ENCODE data around the gene FTO. TPM values are rescaled to one million over a fixed set of nuclear protein-coding genes. Genes with fewer than 3 reads are reported as not detected.

The FTO gene
- total RNA-seq, 1 experiment from 2014 or later, result 57.4 TPM

GRCh38 chr16:53803998-53804397 is 100.0 kb downstream of the FTO start:
- ChIA-PET CTCF (no interaction called here), POLR2A (no interaction called here)
- H3K4me1 Mint-ChIP-seq, result peaks cover 46% of the 10 kb centered on the region

More at GRCh38 chr16:53803998-53804397, 100.0 kb downstream of the FTO start:
- H3K4me3 Mint-ChIP-seq, result no peak overlapping the region
- ATAC-seq (peak; percentile 44), DNase-seq (ENCODE audit: low spot score) (no peak)
- 0 out of 2 replicates have a peak, but pooled peaks cover 6% of the 10 kb centered on the region for H3K36me3 Mint-ChIP-seq
- no peaks in the 10 kb centered on the region for H3K27me3 Mint-ChIP-seq (ENCODE audit: low read depth)
- TF ChIP-seq IRF2 (CRISPR knock-in tag; IDR thresholded peaks at IDR 0.05; ENCODE audit: borderline replicate concordance, low read depth) (no peak), ZNF532 (CRISPR knock-in tag; IDR thresholded peaks at IDR 0.05; ENCODE audit: borderline replicate concordance) (no peak), NFE2L1 (CRISPR knock-in tag; IDR thresholded peaks at IDR 0.05) (no peak), ZSCAN18 (CRISPR knock-in tag; IDR thresholded peaks at IDR 0.05) (no peak), FOXP1 (CRISPR knock-in tag; IDR thresholded peaks at IDR 0.05; ENCODE audit: borderline replicate concordance) (no peak), USF1 (CRISPR knock-in tag; IDR thresholded peaks at IDR 0.05) (no peak), SOX15 (CRISPR knock-in tag; IDR thresholded peaks at IDR 0.05) (no peak), AFF4 (CRISPR knock-in tag; IDR thresholded peaks at IDR 0.05; ENCODE audit: borderline replicate concordance) (no peak), E2F1 (CRISPR knock-in tag; IDR thresholded peaks at IDR 0.05) (no peak), ZNF263 (CRISPR knock-in tag; IDR thresholded peaks at IDR 0.05; ENCODE audit: low read depth) (no peak), RORB (CRISPR knock-in tag; IDR thresholded peaks at IDR 0.05) (no peak), ZNF671 (CRISPR knock-in tag; IDR thresholded peaks at IDR 0.05) (no peak), HMGA2 (CRISPR knock-in tag; IDR thresholded peaks at IDR 0.05) (no peak), FOXJ3 (CRISPR knock-in tag; IDR thresholded peaks at IDR 0.05; ENCODE audit: borderline replicate concordance) (no peak), FOXP4 (CRISPR knock-in tag; IDR thresholded peaks at IDR 0.05) (no peak), ZNF396 (CRISPR knock-in tag; IDR thresholded peaks at IDR 0.05; ENCODE audit: borderline replicate concordance) (no peak), KAT7 (CRISPR knock-in tag; IDR thresholded peaks at IDR 0.05; ENCODE audit: borderline replicate concordance) (no peak), ZBTB21 (CRISPR knock-in tag; IDR thresholded peaks at IDR 0.05; ENCODE audit: borderline replicate concordance) (no peak), GABPB1 (CRISPR knock-in tag; IDR thresholded peaks at IDR 0.05) (no peak), CDX4 (CRISPR knock-in tag; IDR thresholded peaks at IDR 0.05; ENCODE audit: borderline replicate concordance) (no peak)
- peaks cover 6% of the 10 kb centered on the region for H3K9me3 Mint-ChIP-seq
- H3K27ac Mint-ChIP-seq, result no peak overlapping the region
